HG03520 (cell line): ENCODE data around the gene FBXO33.

Source experiments
- ATAC-seq: cut with Tn5 transposase; IDR thresholded peaks from one replicate; pipeline ENCODE4 v1.9.1; 2021; ENCODE audit warnings: mild to moderate bottlenecking, moderate library complexity; ENCODE audit not compliant: unreplicated experiment

FBXO33 gene

GRCh38 chr14:39431416-39432178 is 636 bp downstream of the FBXO33 start:
- peak; percentile 17 for ATAC-seq

- peak; percentile 0 for ATAC-seq
Observed at GRCh38 chr14:39430762-39431415, 1.3 kb downstream of the FBXO33 start.

GRCh38 chr14:39428118-39428517 is 4.1 kb downstream of the FBXO33 start:
- no peak for ATAC-seq

- ATAC-seq: no peak
Observed at GRCh38 chr14:39426605-39427004, 5.6 kb downstream of the FBXO33 start.

GRCh38 chr14:39425947-39426346 is 6.3 kb downstream of the FBXO33 start:
- ATAC-seq: no peak

GRCh38 chr14:39423793-39424192 is 8.4 kb downstream of the FBXO33 start:
- no peak for ATAC-seq

- ATAC-seq: no peak
Observed at GRCh38 chr14:39422243-39422642, 10.0 kb downstream of the FBXO33 start.

- no peak for ATAC-seq
Observed at GRCh38 chr14:39419272-39419671, 13.0 kb downstream of the FBXO33 start.

GRCh38 chr14:39417014-39417413 is 15.2 kb downstream of the FBXO33 start:
- ATAC-seq: no peak

GRCh38 chr14:39416072-39416471 is 16.2 kb downstream of the FBXO33 start:
- ATAC-seq: no peak

- ATAC-seq: no peak
Observed at GRCh38 chr14:39406560-39406959, 25.7 kb downstream of the FBXO33 start.

GRCh38 chr14:39398382-39398781 is 33.9 kb downstream of the FBXO33 start:
- no peak for ATAC-seq

GRCh38 chr14:39396448-39396847 is 35.8 kb downstream of the FBXO33 start:
- no peak for ATAC-seq

- ATAC-seq: no peak
Observed at GRCh38 chr14:39395555-39396254, 36.5 kb downstream of the FBXO33 start.

GRCh38 chr14:39393289-39393688 is 38.9 kb downstream of the FBXO33 start:
- no peak for ATAC-seq

- no peak for ATAC-seq
Observed at GRCh38 chr14:39384177-39384576, 48.1 kb downstream of the FBXO33 start.

GRCh38 chr14:39383741-39384140 is 48.5 kb downstream of the FBXO33 start:
- ATAC-seq: no peak

- ATAC-seq: peak; percentile 66
Observed at GRCh38 chr14:39383026-39383660, 49.1 kb downstream of the FBXO33 start.

- ATAC-seq: no peak
Observed at GRCh38 chr14:39382463-39382862, 49.8 kb downstream of the FBXO33 start.

- ATAC-seq: no peak
Observed at GRCh38 chr14:39381366-39381765, 50.9 kb downstream of the FBXO33 start.

- ATAC-seq: no peak
Observed at GRCh38 chr14:39376667-39377403, 55.4 kb downstream of the FBXO33 start.
